Measurements from ENCODE around the gene NXN. TPM values are rescaled to one million over a fixed set of nuclear protein-coding genes. Genes with fewer than 3 reads are reported as not detected.
A peak's percentile ranks its signal among the peaks of the same experiment; 100 is the strongest.

Gene NXN
- total RNA-seq, 6 experiments from 2014 or later, result 2.7 to 9.5 (median 8.0) TPM

DNA sequence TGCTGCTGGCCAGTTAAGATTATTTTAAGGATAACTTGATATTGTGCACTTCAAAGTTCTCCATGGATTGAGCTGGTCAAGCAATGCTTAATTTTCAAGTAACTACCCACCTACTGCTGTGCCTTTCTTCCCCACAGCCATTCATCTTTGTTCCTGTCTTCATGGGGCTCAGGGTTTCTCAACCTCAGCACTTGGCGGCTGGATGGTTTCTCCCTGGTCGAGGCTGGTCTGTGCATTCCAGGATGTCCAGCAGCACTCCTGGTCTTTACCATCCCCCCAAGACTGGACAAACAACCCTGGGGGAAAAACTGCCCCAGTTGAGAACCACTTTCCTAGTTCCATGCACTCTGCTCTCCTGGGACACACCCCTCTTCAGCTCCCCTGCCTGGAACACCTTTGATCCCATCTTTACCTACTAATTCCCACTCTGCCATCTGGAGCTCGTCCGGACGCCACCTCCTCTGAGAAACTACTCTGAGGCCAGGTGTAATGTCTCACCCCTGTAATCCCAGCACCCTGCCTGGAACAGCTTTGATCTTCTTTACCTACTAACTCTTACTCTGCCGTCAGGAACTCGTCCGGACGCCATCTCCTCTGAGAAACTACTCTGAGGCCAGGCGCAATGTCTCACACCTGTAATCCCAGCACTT is 81.5 kb downstream of the NXN start:
- DNase-seq (no peak), ATAC-seq (no peak)
- Histone ChIP-seq H3K27ac (no peak overlapping the region), H3K4me3 (no peak overlapping the region), H3K27me3 (no peaks in the 10 kb centered on the region), H3K4me1 (no peaks in the 10 kb centered on the region), H3K9me3 (no peaks in the 10 kb centered on the region), H3K36me3 (no peaks in the 10 kb centered on the region)
- TF ChIP-seq, protein P1, sequence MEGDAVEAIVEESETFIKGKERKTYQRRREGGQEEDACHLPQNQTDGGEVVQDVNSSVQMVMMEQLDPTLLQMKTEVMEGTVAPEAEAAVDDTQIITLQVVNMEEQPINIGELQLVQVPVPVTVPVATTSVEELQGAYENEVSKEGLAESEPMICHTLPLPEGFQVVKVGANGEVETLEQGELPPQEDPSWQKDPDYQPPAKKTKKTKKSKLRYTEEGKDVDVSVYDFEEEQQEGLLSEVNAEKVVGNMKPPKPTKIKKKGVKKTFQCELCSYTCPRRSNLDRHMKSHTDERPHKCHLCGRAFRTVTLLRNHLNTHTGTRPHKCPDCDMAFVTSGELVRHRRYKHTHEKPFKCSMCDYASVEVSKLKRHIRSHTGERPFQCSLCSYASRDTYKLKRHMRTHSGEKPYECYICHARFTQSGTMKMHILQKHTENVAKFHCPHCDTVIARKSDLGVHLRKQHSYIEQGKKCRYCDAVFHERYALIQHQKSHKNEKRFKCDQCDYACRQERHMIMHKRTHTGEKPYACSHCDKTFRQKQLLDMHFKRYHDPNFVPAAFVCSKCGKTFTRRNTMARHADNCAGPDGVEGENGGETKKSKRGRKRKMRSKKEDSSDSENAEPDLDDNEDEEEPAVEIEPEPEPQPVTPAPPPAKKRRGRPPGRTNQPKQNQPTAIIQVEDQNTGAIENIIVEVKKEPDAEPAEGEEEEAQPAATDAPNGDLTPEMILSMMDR (IDR thresholded peaks at IDR 0.05), result no peak
- no peak for TF ChIP-seq POLR2A (IDR thresholded peaks at IDR 0.05)
- WGBS (ENCODE audit: insufficient coverage, low coverage, low lambda C conversion rate, missing lambda C conversion rate), result 40% methylated on average over 1 of the region's 10 CpGs
- intact Hi-C loops (cut with DNase I), result no loop called here

DNA sequence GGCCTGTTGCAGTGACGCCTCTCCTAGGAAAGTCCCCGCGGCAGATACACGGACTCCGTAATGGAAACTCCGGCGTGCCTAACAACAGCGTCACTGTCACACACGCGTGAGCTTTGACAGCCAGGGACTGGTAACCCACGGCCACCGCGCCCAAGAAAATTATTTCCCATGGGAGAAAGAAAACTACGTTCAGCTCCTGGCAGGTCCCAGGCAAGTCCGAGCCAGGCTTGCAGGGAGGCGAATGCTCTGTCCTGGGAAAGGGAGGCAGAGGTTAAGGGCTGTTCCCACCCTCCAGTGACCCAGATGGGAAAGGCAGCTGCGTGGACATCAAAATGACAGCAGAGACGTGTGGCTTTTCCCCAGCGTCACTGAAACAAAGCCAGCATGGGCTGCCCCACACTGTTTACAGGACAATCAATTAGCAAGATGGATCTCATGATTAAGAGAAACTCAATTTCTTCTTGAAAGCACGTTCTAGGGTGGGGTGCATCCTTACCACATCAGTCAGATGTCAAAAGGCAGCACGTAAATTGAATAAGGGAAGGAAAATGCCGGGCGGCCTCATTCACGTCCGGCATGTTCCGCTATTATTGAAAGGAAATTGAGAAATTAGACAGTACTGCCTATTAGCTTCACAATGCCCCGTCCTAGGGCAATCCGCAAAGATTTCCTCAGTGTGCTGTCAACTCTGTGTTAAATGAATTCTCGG is 82.5 kb downstream of the NXN start:
- H3K27ac ChIP-seq, result peak overlapping the region in 2 of 3 donors; percentile 8 to 43
- no peaks in the 10 kb centered on the region for H3K36me3 ChIP-seq
- H3K4me3 ChIP-seq, result no peak overlapping the region
- H3K27me3 ChIP-seq, result no peaks in the 10 kb centered on the region
- 52% methylated on average over 16 of the region's 29 CpGs for WGBS (ENCODE audit: insufficient coverage, low coverage, low lambda C conversion rate, missing lambda C conversion rate)
- TF ChIP-seq, protein P1 (IDR thresholded peaks at IDR 0.05), result no peak
- TF ChIP-seq POLR2A (IDR thresholded peaks at IDR 0.05), result no peak
- H3K4me1 ChIP-seq, result no peaks in the 10 kb centered on the region
- no peak for DNase-seq
- peak in 3 of 4 donors; percentile 18 to 31 (median 20) for ATAC-seq
- intact Hi-C loops (cut with DNase I), result no loop called here
- no peaks in the 10 kb centered on the region for H3K9me3 ChIP-seq

DNA sequence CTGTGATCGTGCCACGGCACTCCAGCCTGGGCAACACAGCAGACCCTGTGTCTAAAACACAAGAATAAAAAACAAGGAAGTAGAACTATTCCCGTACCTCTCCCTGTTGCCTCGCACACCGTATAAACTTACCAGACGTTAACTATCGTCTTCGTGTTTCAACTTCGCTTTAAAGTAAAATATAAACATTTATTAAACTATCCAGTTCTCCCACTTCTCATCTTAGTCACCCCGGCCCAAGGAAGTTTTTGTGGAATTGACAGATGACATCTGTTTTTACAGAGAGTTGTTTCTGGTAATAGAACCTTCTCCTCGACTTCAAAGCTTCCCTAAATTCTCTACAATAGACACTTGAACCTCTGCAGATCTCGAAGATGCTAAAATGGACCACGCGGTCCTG is 83.1 kb downstream of the NXN start:
- peak overlapping the region in 2 of 3 donors; percentile 8 to 43 for H3K27ac ChIP-seq
- TF ChIP-seq POLR2A (IDR thresholded peaks at IDR 0.05), result no peak
- H3K27me3 ChIP-seq, result no peaks in the 10 kb centered on the region
- DNase-seq (no peak), ATAC-seq (no peak)
- 67% methylated on average over 14 of the region's 14 CpGs for WGBS (ENCODE audit: insufficient coverage, low coverage, low lambda C conversion rate, missing lambda C conversion rate)
- no peaks in the 10 kb centered on the region for H3K4me1 ChIP-seq
- H3K36me3 ChIP-seq, result no peaks in the 10 kb centered on the region
- intact Hi-C loops (cut with DNase I), result no loop called here
- H3K4me3 ChIP-seq, result no peak overlapping the region
- H3K9me3 ChIP-seq, result no peaks in the 10 kb centered on the region

DNA sequence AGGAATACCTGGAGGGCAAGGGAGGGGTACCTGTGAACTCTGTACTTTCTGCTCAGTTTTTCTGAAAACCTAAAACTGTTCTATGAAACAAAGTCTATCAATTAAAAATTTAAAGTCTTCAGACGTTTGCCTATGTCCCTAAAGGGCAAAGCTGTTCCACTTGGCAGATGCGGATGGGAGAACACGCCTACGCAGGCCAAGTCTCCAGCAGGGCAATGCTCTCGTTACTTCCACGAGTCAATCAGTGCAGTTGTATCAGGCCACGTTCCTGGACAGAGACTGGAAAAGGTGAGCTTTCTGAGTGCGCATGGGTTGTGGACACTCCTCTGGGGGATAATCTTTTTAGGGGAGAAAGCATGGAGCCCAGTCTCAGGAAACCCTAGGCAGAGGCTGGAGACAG is 86.6 kb downstream of the NXN start:
- Histone ChIP-seq H3K9me3 (no peaks in the 10 kb centered on the region), H3K36me3 (no peaks in the 10 kb centered on the region), H3K27me3 (no peaks in the 10 kb centered on the region), H3K4me3 (no peak overlapping the region), H3K27ac (no peak overlapping the region), H3K4me1 (no peaks in the 10 kb centered on the region)
- DNase-seq (no peak), ATAC-seq (no peak)
- WGBS (ENCODE audit: insufficient coverage, low coverage, low lambda C conversion rate, missing lambda C conversion rate), result 65% methylated on average over 6 of the region's 8 CpGs
- intact Hi-C loops (cut with DNase I), result no loop called here
- TF ChIP-seq POLR2A (IDR thresholded peaks at IDR 0.05), result no peak
- TF ChIP-seq, protein P1 (IDR thresholded peaks at IDR 0.05), result no peak

DNA sequence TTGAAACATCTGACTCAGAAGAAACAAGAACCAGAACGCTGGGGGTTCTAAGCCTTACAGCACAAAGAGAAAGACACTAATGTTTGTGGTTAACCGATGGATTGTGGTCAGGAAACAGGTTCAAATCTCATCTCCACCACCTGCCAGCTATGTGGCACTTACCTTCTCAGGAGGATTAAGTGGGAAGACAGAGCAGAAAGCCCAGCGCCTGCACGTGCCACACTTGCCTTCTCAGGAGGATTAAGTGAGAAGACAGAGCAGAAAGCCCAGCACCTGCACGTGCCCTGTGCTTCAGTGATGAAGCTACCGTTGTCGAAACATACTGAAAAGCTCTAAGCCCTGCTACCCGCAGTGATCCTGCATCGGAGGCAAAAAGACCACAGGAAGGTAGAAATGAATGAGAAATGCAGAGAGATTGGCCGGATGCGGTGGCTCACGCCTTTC is 90.6 kb downstream of the NXN start:
- Histone ChIP-seq H3K4me1 (peaks cover 0 to 3% (median 0%) of the 10 kb centered on the region in 4 donors), H3K4me3 (no peak overlapping the region), H3K36me3 (no peaks in the 10 kb centered on the region), H3K27me3 (no peaks in the 10 kb centered on the region), H3K27ac (no peak overlapping the region), H3K9me3 (no peaks in the 10 kb centered on the region)
- ATAC-seq (no peak), DNase-seq (no peak)
- TF ChIP-seq POLR2A (IDR thresholded peaks at IDR 0.05), result no peak
- TF ChIP-seq, protein P1 (IDR thresholded peaks at IDR 0.05), result no peak
- intact Hi-C loops (cut with DNase I), result loop anchor here in 1 of 2 donors (10.0 kb wide), 1 partner anchor 96 kb away; no protein-coding TSS in a partner anchor
- 65% methylated on average over 11 of the region's 12 CpGs for WGBS (ENCODE audit: insufficient coverage, low coverage, low lambda C conversion rate, missing lambda C conversion rate)
